ENCODE data around the gene NOS1. TPM values are rescaled to one million over a fixed set of nuclear protein-coding genes. Genes with fewer than 3 reads are reported as not detected.

NOS1 gene
- total RNA-seq (2022; extraction: Qiagen RNA extraction; ENCODE audit: low read depth), result 0.40 to 0.64 TPM (median 0.58 TPM) in 5 replicates

GRCh38 chr12:117361347-117361751 is at the start of gene NOS1:
NOS1 (minus strand) TSS chr12:117361626; CDS start chr12:117331069, 30,557 bp downstream.

GRCh38 chr12:117190210-117190781 is 171.1 kb downstream of the NOS1 start, which contains the start of gene FBXO21:
FBXO21 (minus strand) TSS chr12:117190470; CDS start chr12:117190456, 14 bp downstream.

Other genes starting within 250 kb of the NOS1 start
- 28.1 to 38.7 TPM (median 33.7 TPM) in 5 replicates for gene FBXO21, start 171.2 kb downstream of the NOS1 start, total RNA-seq (2022; extraction: Qiagen RNA extraction; ENCODE audit: low read depth)